GM13976 (cell line): Measurements from ENCODE around the gene TRPM2.
"Not testable (repeated sequence)": the region's sequence is repeated elsewhere in the genome, so short reads cannot be mapped to it uniquely, and the experiment has no call there.

Experiments
- DNase-seq: peaks from one replicate; pipeline ENCODE4 v3.0.0; 2012; ENCODE audit warnings: low spot score
- in situ Hi-C: fragments of 300-500 bp; cut with MboI; formaldehyde crosslinking; loops from one replicate; pipeline ENCODE4 v1.12.0; 2022; ENCODE audit warnings: low sequenced_read_pairs, mixed read lengths, inconsistent platforms; ENCODE audit not compliant: unreplicated experiment
- TF ChIP-seq, protein P1 (sequence below): IDR thresholded peaks from 2 replicates; pipeline ENCODE4 v1.5.1; 2012; ENCODE audit warnings: borderline replicate concordance, mild to moderate bottlenecking; ENCODE audit not compliant: insufficient read depth; ENCODE audit errors: extremely low read depth, missing control alignments, control extremely low read depth

TRPM2 gene

GRCh38 chr21:44475266-44475845 lies 121.9 kb downstream of the TRPM2 start:
- TF ChIP-seq, protein P1, sequence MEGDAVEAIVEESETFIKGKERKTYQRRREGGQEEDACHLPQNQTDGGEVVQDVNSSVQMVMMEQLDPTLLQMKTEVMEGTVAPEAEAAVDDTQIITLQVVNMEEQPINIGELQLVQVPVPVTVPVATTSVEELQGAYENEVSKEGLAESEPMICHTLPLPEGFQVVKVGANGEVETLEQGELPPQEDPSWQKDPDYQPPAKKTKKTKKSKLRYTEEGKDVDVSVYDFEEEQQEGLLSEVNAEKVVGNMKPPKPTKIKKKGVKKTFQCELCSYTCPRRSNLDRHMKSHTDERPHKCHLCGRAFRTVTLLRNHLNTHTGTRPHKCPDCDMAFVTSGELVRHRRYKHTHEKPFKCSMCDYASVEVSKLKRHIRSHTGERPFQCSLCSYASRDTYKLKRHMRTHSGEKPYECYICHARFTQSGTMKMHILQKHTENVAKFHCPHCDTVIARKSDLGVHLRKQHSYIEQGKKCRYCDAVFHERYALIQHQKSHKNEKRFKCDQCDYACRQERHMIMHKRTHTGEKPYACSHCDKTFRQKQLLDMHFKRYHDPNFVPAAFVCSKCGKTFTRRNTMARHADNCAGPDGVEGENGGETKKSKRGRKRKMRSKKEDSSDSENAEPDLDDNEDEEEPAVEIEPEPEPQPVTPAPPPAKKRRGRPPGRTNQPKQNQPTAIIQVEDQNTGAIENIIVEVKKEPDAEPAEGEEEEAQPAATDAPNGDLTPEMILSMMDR, result no peak
- in situ Hi-C loops, result no loop called here
- no peak for DNase-seq

GRCh38 chr21:44477131-44477530 lies 123.7 kb downstream of the TRPM2 start:
- in situ Hi-C loops, result no loop called here
- no peak for DNase-seq
- TF ChIP-seq, protein P1, result no peak

- in situ Hi-C loops, result no loop called here
- DNase-seq, result no peak
- TF ChIP-seq, protein P1, result no peak
Measured at GRCh38 chr21:44477712-44478111, 124.3 kb downstream of the TRPM2 start.

- TF ChIP-seq, protein P1, result no peak
- in situ Hi-C loops, result no loop called here
- DNase-seq, result no peak
Measured at GRCh38 chr21:44478124-44478800, 124.8 kb downstream of the TRPM2 start.

DNA sequence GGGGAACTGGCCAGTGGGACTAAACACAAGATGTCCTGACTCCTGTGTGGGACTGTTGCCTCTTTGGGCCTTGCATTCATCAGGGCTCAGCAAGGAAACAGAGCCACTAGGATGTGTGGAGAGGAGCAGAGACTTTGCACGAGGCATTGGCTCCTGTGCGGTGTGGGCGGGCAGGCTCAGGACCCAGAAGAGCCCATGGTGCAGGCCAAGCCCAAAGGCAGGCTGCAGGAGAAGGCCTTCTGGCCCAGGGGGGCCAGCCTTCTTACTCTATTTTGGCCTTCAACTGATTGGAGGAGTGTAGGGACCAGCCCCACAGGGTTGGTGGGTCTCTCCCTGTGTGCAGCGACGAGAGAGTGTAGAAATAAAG lies 125.4 kb downstream of the TRPM2 start:
- DNase-seq, result no peak
- in situ Hi-C loops, result no loop called here
- TF ChIP-seq, protein P1, result no peak

DNA sequence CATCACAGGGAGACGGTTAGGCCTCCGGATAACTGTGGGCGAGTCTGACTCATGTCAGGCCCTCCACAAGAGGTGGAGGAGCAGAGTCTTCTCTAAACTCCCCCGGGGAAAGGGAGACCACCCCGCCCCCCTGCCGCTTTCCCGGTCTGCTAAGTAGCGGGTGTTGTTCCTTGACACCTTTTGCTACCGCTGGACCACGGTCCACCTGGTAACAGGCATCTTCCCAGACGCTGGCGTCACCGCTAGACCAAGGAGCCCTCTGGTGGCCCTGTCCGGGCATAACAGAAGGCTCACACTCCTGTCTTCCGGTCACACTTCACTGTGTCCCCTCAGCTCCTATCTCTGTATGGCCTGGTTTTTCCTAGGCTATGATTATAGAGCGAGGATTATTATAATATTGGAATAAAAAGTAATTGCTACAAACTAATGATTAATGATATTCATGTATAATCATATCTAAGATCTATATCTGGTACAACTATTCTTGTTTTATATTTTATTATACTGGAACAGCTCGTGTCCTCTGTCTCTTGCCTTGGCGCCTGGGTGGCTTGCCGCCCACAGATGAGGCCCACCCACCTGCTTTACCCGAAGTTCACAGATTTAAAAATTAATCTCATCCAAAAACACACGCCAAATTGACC lies 126.3 kb downstream of the TRPM2 start:
- in situ Hi-C loops, DNase-seq: not testable (repeated sequence)
- TF ChIP-seq, protein P1, result peak; percentile 61
